Measurements from ENCODE around the gene ACER1.

DNA sequence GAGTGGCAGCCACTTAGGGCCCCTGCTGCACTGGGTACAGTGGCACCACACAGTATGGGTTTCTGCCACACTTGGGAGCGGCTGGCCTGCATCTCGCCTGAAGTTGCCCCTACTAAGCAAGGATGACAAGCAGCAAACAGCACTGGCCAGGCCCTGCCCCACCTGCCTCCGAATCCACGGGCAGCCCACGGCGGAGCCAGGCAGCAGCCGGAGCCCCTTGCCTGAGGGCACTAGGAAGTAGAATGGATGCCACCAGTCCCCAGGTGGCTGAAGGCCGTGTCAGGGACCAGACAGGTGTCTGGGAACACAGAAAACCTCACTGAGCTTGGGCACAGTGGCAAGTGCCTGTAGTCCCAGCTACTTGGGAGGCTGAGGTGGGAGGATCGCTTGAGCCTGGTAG, 73.0 kb downstream of the ACER1 start:
- TF ChIP-seq, protein P1, sequence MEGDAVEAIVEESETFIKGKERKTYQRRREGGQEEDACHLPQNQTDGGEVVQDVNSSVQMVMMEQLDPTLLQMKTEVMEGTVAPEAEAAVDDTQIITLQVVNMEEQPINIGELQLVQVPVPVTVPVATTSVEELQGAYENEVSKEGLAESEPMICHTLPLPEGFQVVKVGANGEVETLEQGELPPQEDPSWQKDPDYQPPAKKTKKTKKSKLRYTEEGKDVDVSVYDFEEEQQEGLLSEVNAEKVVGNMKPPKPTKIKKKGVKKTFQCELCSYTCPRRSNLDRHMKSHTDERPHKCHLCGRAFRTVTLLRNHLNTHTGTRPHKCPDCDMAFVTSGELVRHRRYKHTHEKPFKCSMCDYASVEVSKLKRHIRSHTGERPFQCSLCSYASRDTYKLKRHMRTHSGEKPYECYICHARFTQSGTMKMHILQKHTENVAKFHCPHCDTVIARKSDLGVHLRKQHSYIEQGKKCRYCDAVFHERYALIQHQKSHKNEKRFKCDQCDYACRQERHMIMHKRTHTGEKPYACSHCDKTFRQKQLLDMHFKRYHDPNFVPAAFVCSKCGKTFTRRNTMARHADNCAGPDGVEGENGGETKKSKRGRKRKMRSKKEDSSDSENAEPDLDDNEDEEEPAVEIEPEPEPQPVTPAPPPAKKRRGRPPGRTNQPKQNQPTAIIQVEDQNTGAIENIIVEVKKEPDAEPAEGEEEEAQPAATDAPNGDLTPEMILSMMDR (IDR thresholded peaks at IDR 0.05; ENCODE audit: borderline replicate concordance, extremely low read depth, low read length, poor library complexity, severe bottlenecking), result no peak
- TF ChIP-seq EZH2 (IDR thresholded peaks at IDR 0.05; ENCODE audit: borderline replicate concordance, low read depth, low read length, severe bottlenecking), result no peak

All from DND-41 (cell line).